ENCODE data around the gene LPGAT1.

DNA sequence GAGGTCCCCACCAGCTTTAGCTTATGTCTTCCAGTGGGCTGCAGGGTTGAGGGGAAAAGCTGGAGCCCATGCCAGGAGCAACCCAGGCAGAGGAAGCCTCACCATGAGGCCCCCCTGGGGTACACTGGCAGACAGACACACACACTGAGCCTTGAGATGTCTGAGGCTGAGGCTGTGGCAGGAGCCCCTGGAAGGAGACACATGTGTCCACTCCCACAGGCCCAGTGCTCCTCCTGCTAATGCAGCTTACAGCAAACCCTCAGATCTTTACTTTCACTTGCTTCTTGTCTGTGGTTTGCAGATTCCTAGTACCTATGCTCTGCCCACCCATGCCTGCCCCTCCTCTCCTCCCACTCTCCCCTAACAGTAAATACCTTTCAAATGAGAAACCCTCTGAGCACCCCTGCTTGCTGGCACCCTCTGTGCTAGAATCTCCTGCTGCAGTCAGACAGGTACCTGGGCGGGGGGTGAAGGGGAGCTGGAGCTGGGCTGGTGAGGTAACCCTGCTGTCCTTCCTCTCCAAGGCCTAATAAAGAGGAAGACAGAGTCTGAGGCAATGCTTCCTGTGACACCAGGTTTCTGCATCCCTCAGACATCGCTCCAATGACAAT lies 91.8 kb downstream of the LPGAT1 start:
- TF ChIP-seq, protein P1, sequence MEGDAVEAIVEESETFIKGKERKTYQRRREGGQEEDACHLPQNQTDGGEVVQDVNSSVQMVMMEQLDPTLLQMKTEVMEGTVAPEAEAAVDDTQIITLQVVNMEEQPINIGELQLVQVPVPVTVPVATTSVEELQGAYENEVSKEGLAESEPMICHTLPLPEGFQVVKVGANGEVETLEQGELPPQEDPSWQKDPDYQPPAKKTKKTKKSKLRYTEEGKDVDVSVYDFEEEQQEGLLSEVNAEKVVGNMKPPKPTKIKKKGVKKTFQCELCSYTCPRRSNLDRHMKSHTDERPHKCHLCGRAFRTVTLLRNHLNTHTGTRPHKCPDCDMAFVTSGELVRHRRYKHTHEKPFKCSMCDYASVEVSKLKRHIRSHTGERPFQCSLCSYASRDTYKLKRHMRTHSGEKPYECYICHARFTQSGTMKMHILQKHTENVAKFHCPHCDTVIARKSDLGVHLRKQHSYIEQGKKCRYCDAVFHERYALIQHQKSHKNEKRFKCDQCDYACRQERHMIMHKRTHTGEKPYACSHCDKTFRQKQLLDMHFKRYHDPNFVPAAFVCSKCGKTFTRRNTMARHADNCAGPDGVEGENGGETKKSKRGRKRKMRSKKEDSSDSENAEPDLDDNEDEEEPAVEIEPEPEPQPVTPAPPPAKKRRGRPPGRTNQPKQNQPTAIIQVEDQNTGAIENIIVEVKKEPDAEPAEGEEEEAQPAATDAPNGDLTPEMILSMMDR (IDR thresholded peaks at IDR 0.05): no peak
- no peak for TF ChIP-seq POLR2A (IDR thresholded peaks at IDR 0.05)

Data from lower leg skin (tissue), 3 donors.